OCI-LY1 (cell line): ENCODE data around the gene SLC6A9.

Experiments
- H2AFZ ChIP-seq: fragments of 200-600 bp; sonication (generic), shearing (Covaris generic); 2 replicates; pipeline ENCODE4 v1.6.0; 2014; ENCODE audit warnings: antibody characterized with exemption, mild to moderate bottlenecking, low read length
- H3F3A ChIP-seq: fragments of 200-600 bp; sonication (generic), shearing (Covaris generic); 2 replicates; pipeline ENCODE4 v1.6.0; 2014; ENCODE audit warnings: mild to moderate bottlenecking, antibody characterized with exemption, low read length, moderate library complexity; ENCODE audit not compliant: insufficient read depth
- H3K27ac ChIP-seq: fragments of 200-600 bp; sonication (generic); 2 replicates; pipeline ENCODE4 v1.5.1; 2014; ENCODE audit warnings: low read length, mixed run types, mild to moderate bottlenecking, low read depth; ENCODE audit not compliant: poor library complexity, severe bottlenecking
- H3K27me3 ChIP-seq: fragments of 200-600 bp; sonication (generic); 2 replicates; pipeline ENCODE4 v1.6.0; 2014; ENCODE audit warnings: antibody characterized with exemption, mild to moderate bottlenecking, low read length, moderate library complexity; ENCODE audit not compliant: insufficient read depth
- H3K36me3 ChIP-seq: fragments of 200-600 bp; sonication (generic); 2 replicates; pipeline ENCODE4 v1.6.1; 2014; ENCODE audit warnings: mild to moderate bottlenecking, antibody characterized with exemption, low read length, moderate library complexity, mixed read lengths; ENCODE audit not compliant: insufficient read depth
- H3K4me1 ChIP-seq: fragments of 200-600 bp; sonication (generic); 2 replicates; pipeline ENCODE4 v1.5.1; 2014; ENCODE audit warnings: mild to moderate bottlenecking, low read length, moderate library complexity; ENCODE audit not compliant: insufficient read depth, severe bottlenecking
- H3K4me2 ChIP-seq: fragments of 200-600 bp; sonication (generic), shearing (Covaris generic); 2 replicates; pipeline ENCODE4 v1.6.1; 2014; ENCODE audit warnings: low read length
- H3K4me3 ChIP-seq: fragments of 200-600 bp; sonication (generic); 2 replicates; pipeline ENCODE4 v1.5.1; 2014; ENCODE audit warnings: low read length, low read depth, mild to moderate bottlenecking, mixed read lengths; ENCODE audit not compliant: poor library complexity, severe bottlenecking
- H3K79me2 ChIP-seq: fragments of 200-600 bp; shearing (Covaris generic); 2 replicates; pipeline ENCODE4 v1.6.1; 2016; ENCODE audit warnings: mixed run types, low read length, mixed read lengths; ENCODE audit not compliant: insufficient read depth
- H3K9ac ChIP-seq: fragments of 200-600 bp; sonication (generic), shearing (Covaris generic); 2 replicates; pipeline ENCODE4 v1.6.1; 2014; ENCODE audit warnings: mild to moderate bottlenecking, low read length, mixed read lengths
- H3K9me2 ChIP-seq: fragments of 200-600 bp; sonication (generic), shearing (Covaris generic); 2 replicates; pipeline ENCODE4 v1.6.1; 2014; ENCODE audit warnings: low read depth, mild to moderate bottlenecking, low read length, mixed read lengths
- H3K9me3 ChIP-seq: fragments of 200-600 bp; shearing (Covaris generic); 2 replicates; pipeline ENCODE4 v1.6.1; 2014; ENCODE audit warnings: low read length, mixed read lengths
- H4K20me1 ChIP-seq: fragments of 200-600 bp; sonication (generic), shearing (Covaris generic); 2 replicates; pipeline ENCODE4 v1.6.0; 2016; ENCODE audit warnings: mild to moderate bottlenecking, low read length; ENCODE audit not compliant: insufficient read depth
- CTCF ChIP-seq: fragments of 200-600 bp; sonication (generic), shearing (Covaris generic); IDR thresholded peaks from 2 replicates; pipeline ENCODE4 v1.5.1; 2017; ENCODE audit warnings: mild to moderate bottlenecking, antibody characterized with exemption, low read length, moderate library complexity, mixed read lengths
- EZH2 ChIP-seq: fragments of 200-600 bp; sonication (generic), shearing (Covaris generic); IDR thresholded peaks from 2 replicates; pipeline ENCODE4 v1.8.0; 2017; ENCODE audit warnings: borderline replicate concordance, mixed run types, mild to moderate bottlenecking, antibody characterized with exemption, low read length, moderate library complexity, mixed read lengths

Gene SLC6A9

GRCh38 chr1:43984855-43985254 lies 46.4 kb downstream of the SLC6A9 start:
- Histone ChIP-seq H3K9me3 (no peaks in the 10 kb centered on the region), H3K4me3 (no peak overlapping the region), H3F3A (no peaks in the 10 kb centered on the region), H4K20me1 (no peaks in the 10 kb centered on the region), H3K9ac (no peak overlapping the region), H3K4me2 (no peak overlapping the region), H3K9me2 (no peaks in the 10 kb centered on the region), H3K27ac (no peak overlapping the region), H3K79me2 (no peaks in the 10 kb centered on the region), H2AFZ (no peak overlapping the region), H3K27me3 (0 out of 2 replicates have a peak, but pooled peaks cover 8% of the 10 kb centered on the region), H3K4me1 (peaks cover under 1% of the 10 kb centered on the region), H3K36me3 (no peaks in the 10 kb centered on the region)
- TF ChIP-seq CTCF (no peak), EZH2 (no peak)

- Histone ChIP-seq H3K36me3 (peaks cover 4% of the 10 kb centered on the region), H4K20me1 (no peaks in the 10 kb centered on the region), H3K27ac (no peak overlapping the region), H2AFZ (no peak overlapping the region), H3K4me3 (no peak overlapping the region), H3K9ac (no peak overlapping the region), H3K4me1 (peaks cover 11% of the 10 kb centered on the region), H3K9me2 (no peaks in the 10 kb centered on the region), H3K4me2 (no peak overlapping the region), H3K27me3 (0 out of 2 replicates have a peak, but pooled peaks cover 8% of the 10 kb centered on the region), H3F3A (no peaks in the 10 kb centered on the region), H3K79me2 (no peaks in the 10 kb centered on the region), H3K9me3 (no peaks in the 10 kb centered on the region)
- no peak for TF ChIP-seq EZH2
- TF ChIP-seq CTCF: no peak
These were observed 47.9 kb downstream of the SLC6A9 start for GRCh38 chr1:43983253-43983899.

GRCh38 chr1:43982808-43983207 lies 48.5 kb downstream of the SLC6A9 start:
- Histone ChIP-seq H3K9ac (no peak overlapping the region), H3K36me3 (peaks cover 9% of the 10 kb centered on the region), H3K9me3 (no peaks in the 10 kb centered on the region), H3K27ac (no peak overlapping the region), H3K27me3 (0 out of 2 replicates have a peak, but pooled peaks cover 8% of the 10 kb centered on the region), H2AFZ (no peak overlapping the region), H3K9me2 (no peaks in the 10 kb centered on the region), H3K79me2 (no peaks in the 10 kb centered on the region), H4K20me1 (no peaks in the 10 kb centered on the region), H3K4me2 (no peak overlapping the region), H3F3A (peaks cover 1% of the 10 kb centered on the region; the same call in 1 of the 2 replicates), H3K4me1 (peaks cover 14% of the 10 kb centered on the region), H3K4me3 (no peak overlapping the region)
- no peak for TF ChIP-seq CTCF
- TF ChIP-seq EZH2: no peak
